Stimulated activated naive CD4-positive, alpha-beta T cell (primary cell): ENCODE data around the gene DSC2.
"Not testable (repeated sequence)": the region's sequence is repeated elsewhere in the genome, so short reads cannot be mapped to it uniquely, and the experiment has no call there.

Source experiments
- DNase-seq, 6 experiments: peaks; one replicate each; lab custom pipeline; 2025; lab: John Stamatoyannopoulos, UW

Gene DSC2

GRCh38 chr18:31102025-31102684 lies at the start of gene DSC2:
Gene DSC2 (minus strand): TSS chr18:31102421. CDS start chr18:31101971, 450 bp downstream.
- DNase-seq, result no peak

DNA sequence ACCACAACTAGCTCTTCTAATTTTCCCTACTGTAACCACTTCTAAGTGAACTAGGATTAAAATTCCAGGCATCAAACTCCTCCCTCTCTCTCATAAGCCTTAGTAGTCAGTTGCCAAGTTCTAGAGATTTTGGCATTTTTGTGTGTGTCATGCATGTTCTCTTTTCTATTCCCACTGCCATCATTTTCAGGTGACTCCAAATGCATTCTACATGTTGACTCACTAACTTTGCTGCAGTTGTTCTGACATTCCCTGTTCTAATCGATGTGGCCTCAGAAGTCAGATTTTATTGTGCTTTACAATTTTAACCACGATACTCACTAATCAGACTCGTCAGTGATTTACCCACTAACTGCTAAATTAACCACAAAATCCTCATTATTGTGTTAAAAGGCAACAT lies 47.1 kb upstream of the DSC2 start:
- DNase-seq, result no peak

- no peak for DNase-seq
Observed at GRCh38 chr18:31148600-31148999, 46.4 kb upstream of the DSC2 start.

- no peak for DNase-seq
Observed at GRCh38 chr18:31146809-31147208, 44.6 kb upstream of the DSC2 start.

GRCh38 chr18:31143025-31143424 lies 40.8 kb upstream of the DSC2 start:
- DNase-seq, result no peak

- DNase-seq, result no peak
Observed at GRCh38 chr18:31138709-31139108, 36.5 kb upstream of the DSC2 start.

DNA sequence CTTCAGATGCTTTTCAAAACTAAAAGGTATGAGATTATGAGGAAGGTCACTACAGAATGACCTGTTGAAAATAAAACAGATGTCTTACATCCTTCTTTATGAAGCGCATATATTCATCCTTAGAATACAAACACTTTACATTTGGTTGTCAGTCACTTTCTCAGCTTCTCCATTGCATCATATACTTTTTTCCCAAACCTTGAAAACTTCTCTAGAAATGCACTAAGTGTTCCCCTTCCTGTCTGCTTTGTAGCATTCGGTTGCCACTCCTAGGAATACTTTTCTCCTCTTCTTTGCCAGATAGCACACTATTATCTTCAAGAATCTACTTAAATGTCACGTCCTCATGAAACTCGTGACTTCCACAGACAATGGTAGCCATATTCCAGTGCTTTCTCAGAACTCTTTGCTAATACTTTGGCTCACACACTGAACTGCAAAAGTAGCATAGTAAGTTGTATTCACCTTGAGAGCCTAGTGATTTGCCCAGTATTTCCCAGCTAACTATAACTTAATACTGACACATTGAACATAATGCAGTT lies 32.8 kb upstream of the DSC2 start:
- DNase-seq, result no peak

DNA sequence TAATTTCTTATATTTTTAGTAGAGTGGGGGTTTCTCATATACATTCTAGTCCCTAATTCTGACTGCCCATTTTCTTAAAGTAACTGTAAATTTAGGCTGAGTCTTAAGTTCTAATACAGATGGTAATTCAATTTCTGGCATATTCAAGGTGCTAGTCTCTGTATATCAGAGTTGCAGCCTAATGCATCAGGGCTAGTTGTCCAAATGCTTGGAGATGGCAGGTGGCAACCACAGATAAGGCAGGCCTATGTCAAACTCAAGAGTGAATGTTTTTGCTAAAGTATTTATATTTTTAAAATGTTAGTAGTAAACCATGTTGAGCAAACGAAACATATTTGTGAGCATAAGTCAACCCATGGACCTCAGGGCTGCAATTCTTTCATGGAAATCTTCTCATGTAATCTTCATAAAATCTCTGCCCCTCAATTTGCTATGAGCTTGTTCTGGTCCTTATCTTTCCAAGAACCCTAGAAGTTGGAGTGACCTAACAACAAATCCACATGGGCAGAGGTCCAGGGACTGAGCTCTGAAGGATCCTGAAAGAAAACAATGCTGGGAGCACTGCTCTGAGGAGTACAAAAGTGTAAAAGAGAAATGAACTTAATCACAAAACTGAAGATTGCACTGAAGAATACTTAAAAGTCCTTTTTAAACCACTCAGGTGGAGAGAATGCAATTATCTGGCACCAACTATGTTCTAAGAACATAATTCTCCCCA lies 27.3 kb upstream of the DSC2 start:
- no peak for DNase-seq

DNA sequence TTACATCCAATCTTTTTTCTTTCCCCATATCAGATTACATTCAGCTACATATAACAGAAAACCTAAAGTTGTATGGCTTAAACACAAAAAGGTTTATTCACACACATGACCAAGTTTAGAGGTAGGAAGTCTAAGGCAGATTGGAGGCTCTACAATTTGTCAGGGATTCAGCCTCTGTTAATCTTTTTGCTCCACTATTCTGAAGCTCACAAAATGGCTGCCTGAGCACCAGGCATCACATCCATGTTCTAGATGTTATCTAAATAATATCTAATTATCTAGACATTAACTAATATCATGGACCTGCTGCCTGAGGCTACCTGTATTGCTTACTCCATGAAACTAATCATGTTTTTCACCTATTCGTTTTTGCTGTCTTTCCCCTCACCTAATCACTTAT lies 23.7 kb upstream of the DSC2 start:
- no peak for DNase-seq

DNA sequence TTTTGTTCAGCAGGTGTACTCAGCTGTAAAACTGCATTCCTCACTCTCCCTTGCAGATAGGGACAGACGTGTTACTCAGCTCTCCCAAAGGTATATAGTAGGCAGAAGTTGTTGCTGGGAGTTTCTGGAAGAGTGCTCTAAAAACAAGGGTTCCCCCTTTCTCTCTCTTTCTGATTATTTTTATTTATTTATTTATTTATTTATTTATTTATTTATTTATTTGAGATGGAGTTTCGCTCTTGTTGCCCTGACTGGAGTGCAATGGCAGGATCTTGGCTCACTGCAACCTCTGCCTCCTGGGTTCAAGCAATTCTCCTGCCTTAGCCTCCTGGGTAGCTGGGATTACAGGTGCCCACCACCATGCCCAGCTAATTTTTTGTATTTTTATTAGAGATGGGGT lies 20.9 kb upstream of the DSC2 start:
- not testable (repeated sequence) for DNase-seq

DNA sequence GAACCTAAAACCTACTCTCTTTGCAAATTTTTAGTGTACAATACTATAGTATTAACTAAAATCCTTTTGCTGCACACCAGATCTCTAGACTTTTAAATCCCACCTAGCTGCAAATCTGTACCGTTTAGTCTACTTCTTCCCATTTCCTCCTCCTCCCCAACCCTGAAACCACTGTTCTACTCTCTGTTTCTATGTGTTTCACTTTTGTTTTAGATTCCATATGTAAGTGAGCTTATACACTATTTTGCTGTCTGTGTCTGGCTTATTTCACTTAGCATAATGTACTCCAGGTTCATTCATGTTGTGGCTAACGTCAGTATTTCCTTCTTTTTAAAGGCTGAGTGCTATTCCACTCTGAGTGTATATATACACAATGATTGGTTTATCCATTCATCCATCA lies 18.4 kb upstream of the DSC2 start:
- no peak for DNase-seq

GRCh38 chr18:31116853-31117595 lies 14.8 kb upstream of the DSC2 start:
- no peak for DNase-seq

DNA sequence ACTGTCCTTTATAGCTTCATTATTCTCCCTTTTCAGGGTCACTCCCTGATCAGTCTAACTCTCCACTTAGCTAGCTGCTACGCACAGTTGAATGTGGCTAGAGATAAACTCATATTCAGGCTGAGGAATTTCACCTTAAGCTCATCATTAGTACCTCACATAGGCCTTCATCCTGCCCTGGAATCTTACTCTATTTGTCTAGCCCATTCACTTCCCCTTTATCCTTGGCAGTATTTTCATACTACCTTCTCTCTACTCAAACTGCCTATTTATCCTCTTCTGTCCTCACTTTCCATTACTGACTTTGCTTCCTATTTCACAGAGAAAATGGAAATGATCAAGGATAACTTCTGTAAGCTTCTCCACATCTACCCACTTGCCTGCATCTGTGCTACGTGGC lies 10.6 kb upstream of the DSC2 start:
- no peak for DNase-seq

DNA sequence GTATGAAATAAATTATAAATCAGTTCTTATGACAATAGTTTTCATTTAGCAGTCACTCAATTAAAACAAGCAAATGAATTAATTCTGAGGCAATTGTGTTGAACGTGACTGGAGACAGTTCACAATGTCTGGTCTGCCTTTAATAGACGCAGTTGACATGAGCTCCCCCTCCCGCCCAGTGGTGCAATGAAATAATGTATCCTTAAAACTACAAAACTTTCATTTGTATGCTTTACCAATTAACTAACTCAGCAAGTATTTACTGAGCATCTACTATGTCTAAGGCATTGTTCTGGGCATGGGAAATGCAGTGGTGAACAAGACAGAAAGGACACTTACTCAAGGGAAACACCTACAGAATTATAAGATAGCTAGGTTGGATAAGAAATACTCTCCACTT lies 3.5 kb upstream of the DSC2 start:
- no peak for DNase-seq

DNA sequence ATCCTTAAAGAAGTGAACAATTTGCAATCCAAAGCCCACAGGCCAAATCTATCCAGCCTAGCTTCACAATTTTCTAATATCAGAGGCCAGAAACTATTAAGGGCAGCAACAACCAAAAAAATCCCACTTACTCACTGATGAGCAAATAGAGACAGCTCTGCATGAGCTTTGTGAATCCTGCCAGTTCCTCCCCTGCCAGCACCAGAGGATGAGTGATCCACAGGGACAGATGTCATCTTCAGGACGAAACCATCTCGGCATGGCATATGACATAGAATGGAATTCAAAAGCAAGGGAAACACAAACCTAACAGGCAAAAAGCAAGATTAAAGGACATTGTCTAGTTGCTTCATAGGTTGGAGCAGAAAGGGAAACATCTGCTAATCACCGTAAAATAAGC lies 2.2 kb upstream of the DSC2 start:
- DNase-seq, result no peak

DNA sequence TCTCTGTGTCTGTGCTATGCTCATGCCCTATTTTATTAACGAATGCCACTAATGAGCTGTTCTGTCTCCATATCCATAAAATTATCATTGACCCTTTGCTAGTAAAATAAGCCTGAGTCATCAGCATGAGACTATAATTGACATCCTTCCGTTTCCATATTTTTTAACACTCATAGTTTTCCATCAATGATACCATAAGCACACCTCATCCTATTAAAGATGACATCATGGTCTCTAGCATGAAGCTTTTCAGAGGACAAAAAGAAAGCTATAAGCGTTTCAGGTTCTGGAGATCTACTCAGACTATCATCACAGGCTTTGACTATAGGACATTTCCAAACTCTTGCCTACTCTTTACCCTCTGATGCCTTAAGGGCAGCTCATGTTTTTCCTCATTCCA lies 1.2 kb upstream of the DSC2 start:
- no peak for DNase-seq

DNA sequence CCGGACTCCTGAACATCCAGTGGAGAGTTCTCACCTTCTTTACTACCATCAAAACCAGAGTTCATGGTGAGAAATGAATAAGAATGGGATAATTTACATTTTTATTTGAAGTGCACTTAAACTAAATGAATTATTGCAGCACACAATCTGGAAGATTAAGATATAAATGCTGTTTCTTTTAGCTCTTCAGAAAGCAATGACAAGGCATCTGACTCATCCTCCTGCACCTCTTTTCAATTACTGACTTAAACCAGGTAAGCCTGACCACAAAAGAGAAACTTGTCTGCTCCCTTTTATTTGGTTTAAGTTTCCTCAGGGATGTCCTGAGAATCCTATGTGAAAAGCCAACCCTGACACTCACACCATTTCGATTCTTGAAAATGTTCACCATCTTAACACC lies 720 bp upstream of the DSC2 start:
- DNase-seq, result no peak

- no peak for DNase-seq
Observed at GRCh38 chr18:31101183-31102024, 817 bp downstream of the DSC2 start.

DNA sequence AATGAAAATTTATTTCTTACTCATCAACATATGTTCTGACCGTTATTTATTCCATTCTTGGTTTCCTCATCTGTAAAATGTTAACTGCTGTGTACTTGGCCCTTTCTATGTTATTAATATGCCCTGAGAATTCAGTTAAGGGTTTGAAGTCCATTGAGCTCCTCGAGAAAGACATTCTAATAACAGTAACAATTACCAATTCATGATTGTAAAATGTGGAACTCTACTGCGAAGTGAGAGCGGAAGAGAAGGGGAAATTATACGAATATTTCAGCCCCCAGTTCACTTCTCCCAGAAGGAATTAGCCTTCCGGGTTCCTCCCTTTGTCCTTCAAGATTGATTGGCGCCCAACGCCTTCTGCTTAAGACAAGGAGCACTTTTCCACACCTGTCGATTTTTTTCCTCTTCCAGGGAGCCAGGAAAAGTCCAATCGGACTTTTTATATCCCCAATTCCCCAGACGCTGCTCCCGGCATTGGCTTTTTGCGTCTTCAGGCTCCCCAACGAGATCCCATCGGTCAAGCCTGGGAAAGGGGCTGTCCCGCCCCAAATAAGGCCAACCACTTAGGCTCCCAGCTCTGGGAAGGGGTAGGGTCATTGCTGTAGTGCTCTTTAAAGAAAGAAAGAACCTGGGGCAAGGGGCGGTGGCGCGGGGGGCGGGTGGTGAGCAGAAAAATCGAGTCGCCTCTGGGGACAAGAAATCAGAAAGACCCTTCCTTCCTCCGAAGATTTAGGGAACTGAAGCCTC lies 1.6 kb downstream of the DSC2 start:
- DNase-seq, result no peak

DNA sequence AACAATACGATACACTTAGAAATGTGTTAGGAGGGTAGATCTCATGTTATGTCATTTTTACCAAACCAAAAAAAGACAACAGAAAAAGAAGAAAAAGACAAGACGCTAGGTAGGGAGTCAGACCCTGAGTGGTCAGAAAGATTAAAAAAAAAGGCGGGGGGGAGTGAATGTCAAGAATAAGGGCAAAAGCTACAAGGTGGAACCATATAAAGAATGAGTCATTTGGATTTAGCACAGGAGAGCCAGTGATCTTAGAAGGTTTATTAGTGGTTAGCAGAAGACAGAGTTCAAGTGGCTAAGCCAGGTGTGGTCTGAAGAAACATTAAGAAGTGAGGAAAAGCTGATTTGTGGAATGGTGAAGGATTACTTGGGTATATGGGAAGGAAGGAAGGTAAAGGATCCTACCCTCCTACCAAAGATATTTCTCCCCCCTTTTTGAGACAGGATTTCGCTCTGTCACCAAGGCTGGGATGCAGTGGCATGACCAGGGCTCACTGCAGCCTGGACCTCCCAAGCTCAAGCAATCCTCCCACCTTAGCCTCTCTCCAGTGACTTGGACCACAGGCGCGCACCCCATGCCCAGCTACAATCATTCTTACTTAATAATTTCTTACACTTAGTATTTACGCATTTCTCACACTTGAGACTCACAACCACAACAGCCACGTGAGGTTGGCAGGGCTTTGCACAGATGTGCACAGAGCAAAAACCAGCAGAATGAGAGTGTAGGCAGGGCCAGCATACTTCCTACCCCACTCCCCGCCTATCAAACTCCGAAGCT lies 2.6 kb downstream of the DSC2 start:
- DNase-seq, result no peak
